ENCODE measurements around the gene ANKRD33B. TPM values are rescaled to one million over a fixed set of nuclear protein-coding genes. Genes with fewer than 3 reads are reported as not detected.
A peak's percentile ranks its signal among the peaks of the same experiment; 100 is the strongest.

The ANKRD33B gene
- total and polyA plus RNA-seq, 2 experiments from 2014 or later, result 2.9 to 15.4 TPM

GRCh38 chr5:10551782-10552138 is 12.1 kb upstream of the ANKRD33B start:
- ATAC-seq, result no peak
- H3K36me3 Mint-ChIP-seq (ENCODE audit: low read depth), result no peaks in the 10 kb centered on the region
- Histone ChIP-seq H3K27me3 (ENCODE audit: insufficient read depth) (no peaks in the 10 kb centered on the region), H3K27ac (ENCODE audit: low read depth) (peak overlapping the region; percentile 82), H2AFZ (no peak overlapping the region), H4K20me1 (replicated peaks; ENCODE audit: insufficient read depth) (no peaks in the 10 kb centered on the region), H3K79me2 (replicated peaks; ENCODE audit: insufficient read depth) (no peaks in the 10 kb centered on the region), H3F3A (replicated peaks; ENCODE audit: low read depth) (peaks cover 8% of the 10 kb centered on the region), H3K9me2 (ENCODE audit: insufficient read depth) (no peaks in the 10 kb centered on the region; the same call in 1 of the 2 replicates), H3K36me3 (ENCODE audit: insufficient read depth) (no peaks in the 10 kb centered on the region), H3K4me3 (no peak overlapping the region), H3K4me2 (peak overlapping the region; percentile 15), H3K4me1 (ENCODE audit: insufficient read depth) (peaks cover 8% of the 10 kb centered on the region)
- H3K9me3 Mint-ChIP-seq, result peaks cover 8% of the 10 kb centered on the region; the same call in 1 of the 3 replicates
- DNase-seq (ENCODE audit: low spot score), result no peak
- peak overlapping the region; percentile 96 for H3K27ac Mint-ChIP-seq
- peaks cover 15% of the 10 kb centered on the region for H3K27me3 Mint-ChIP-seq (ENCODE audit: insufficient read depth, low read depth, poor library complexity)
- TF ChIP-seq ZNF114 (CRISPR knock-in tag; IDR thresholded peaks at IDR 0.05), result no peak
- no peak for TF ChIP-seq NANOG (IDR thresholded peaks at IDR 0.05; ENCODE audit: borderline replicate concordance)
- no peak for TF ChIP-seq POLR2AphosphoS5 (IDR thresholded peaks at IDR 0.05; ENCODE audit: low read depth)
- H3K4me3 Mint-ChIP-seq, result no peak overlapping the region; the same call in 2 of the 3 replicates
- H3K4me1 Mint-ChIP-seq, result peaks cover 32% of the 10 kb centered on the region

- Histone ChIP-seq H3K4me3 (no peak overlapping the region), H3K79me2 (replicated peaks; ENCODE audit: insufficient read depth) (no peaks in the 10 kb centered on the region), H3K4me2 (peak overlapping the region; percentile 15), H3K36me3 (ENCODE audit: insufficient read depth) (no peaks in the 10 kb centered on the region), H3K9me2 (ENCODE audit: insufficient read depth) (no peaks in the 10 kb centered on the region; the same call in 1 of the 2 replicates), H3K4me1 (ENCODE audit: insufficient read depth) (peaks cover 8% of the 10 kb centered on the region), H3F3A (replicated peaks; ENCODE audit: low read depth) (peaks cover 8% of the 10 kb centered on the region), H2AFZ (peak overlapping the region; percentile 66; the same call in 1 of the 2 replicates), H4K20me1 (replicated peaks; ENCODE audit: insufficient read depth) (no peaks in the 10 kb centered on the region), H3K27me3 (ENCODE audit: insufficient read depth) (no peaks in the 10 kb centered on the region), H3K27ac (ENCODE audit: low read depth) (peak overlapping the region; percentile 82)
- H3K36me3 Mint-ChIP-seq (ENCODE audit: low read depth), result no peaks in the 10 kb centered on the region
- H3K4me1 Mint-ChIP-seq, result peaks cover 32% of the 10 kb centered on the region
- TF ChIP-seq CTCF (conservative IDR thresholded peaks at IDR 0.05; ENCODE audit: low read depth in 2 of 2) (0 out of 4 replicates have a peak, but pooled peaks of 1 of the 2 experiments have one; percentile 3), CREB1 (CRISPR knock-in tag; IDR thresholded peaks at IDR 0.05; ENCODE audit: low read depth) (no peak), STAT1 (IDR thresholded peaks at IDR 0.05; ENCODE audit: unreplicated experiment) (no peak), NANOG (IDR thresholded peaks at IDR 0.05; ENCODE audit: borderline replicate concordance) (no peak)
- H3K4me3 Mint-ChIP-seq, result no peak overlapping the region
- H3K9me3 Mint-ChIP-seq, result peaks cover 8% of the 10 kb centered on the region; the same call in 1 of the 3 replicates
- H3K27ac Mint-ChIP-seq, result peak overlapping the region; percentile 90
- H3K27me3 Mint-ChIP-seq (ENCODE audit: insufficient read depth, low read depth, poor library complexity), result peaks cover 18% of the 10 kb centered on the region
- DNase-seq (ENCODE audit: low spot score) (no peak), ATAC-seq (no peak)
Measured at GRCh38 chr5:10552183-10553143, 11.4 kb upstream of the ANKRD33B start.

- Histone ChIP-seq H4K20me1 (replicated peaks; ENCODE audit: insufficient read depth) (no peaks in the 10 kb centered on the region), H3K27me3 (ENCODE audit: insufficient read depth) (no peaks in the 10 kb centered on the region), H3F3A (replicated peaks; ENCODE audit: low read depth) (peaks cover 5% of the 10 kb centered on the region), H3K36me3 (ENCODE audit: insufficient read depth) (no peaks in the 10 kb centered on the region), H3K79me2 (replicated peaks; ENCODE audit: insufficient read depth) (no peaks in the 10 kb centered on the region), H3K4me2 (no peak overlapping the region), H2AFZ (no peak overlapping the region), H3K9me2 (ENCODE audit: insufficient read depth) (no peaks in the 10 kb centered on the region; the same call in 1 of the 2 replicates), H3K4me3 (no peak overlapping the region), H3K4me1 (ENCODE audit: insufficient read depth) (peaks cover 8% of the 10 kb centered on the region), H3K27ac (ENCODE audit: low read depth) (no peak overlapping the region)
- Mint-ChIP-seq H3K27me3 (ENCODE audit: insufficient read depth, low read depth, poor library complexity) (peaks cover 18% of the 10 kb centered on the region), H3K36me3 (ENCODE audit: low read depth) (no peaks in the 10 kb centered on the region), H3K4me1 (peaks cover 32% of the 10 kb centered on the region), H3K9me3 (peaks cover 8% of the 10 kb centered on the region; the same call in 1 of the 3 replicates), H3K27ac (no peak overlapping the region), H3K4me3 (no peak overlapping the region)
- ATAC-seq (no peak), DNase-seq (ENCODE audit: low spot score) (no peak)
- TF ChIP-seq JUNB (IDR thresholded peaks at IDR 0.05; ENCODE audit: unreplicated experiment), result no peak
- no peak for TF ChIP-seq CTCF (conservative IDR thresholded peaks at IDR 0.05; ENCODE audit: low read depth in 2 of 2)
- no peak for TF ChIP-seq ZNF114 (CRISPR knock-in tag; IDR thresholded peaks at IDR 0.05)
- no peak for TF ChIP-seq STAT1 (IDR thresholded peaks at IDR 0.05; ENCODE audit: unreplicated experiment)
- no peak for TF ChIP-seq CREB1 (CRISPR knock-in tag; IDR thresholded peaks at IDR 0.05; ENCODE audit: low read depth)
- TF ChIP-seq EZH2phosphoT487 (IDR thresholded peaks at IDR 0.05; ENCODE audit: unreplicated experiment), result no peak
- TF ChIP-seq POLR2AphosphoS5 (IDR thresholded peaks at IDR 0.05; ENCODE audit: low read depth), result no peak
- no peak for TF ChIP-seq NANOG (IDR thresholded peaks at IDR 0.05; ENCODE audit: borderline replicate concordance)
- TF ChIP-seq EZH2 (IDR thresholded peaks at IDR 0.05; ENCODE audit: low read depth, unreplicated experiment), result no peak
- TF ChIP-seq ETS1 (IDR thresholded peaks at IDR 0.05), result no peak
Measured at GRCh38 chr5:10553476-10553875, 10.4 kb upstream of the ANKRD33B start.

All from GM23338 (cell line).